ENCODE results near the gene PSME1. TPM values are rescaled to one million over a fixed set of nuclear protein-coding genes. Genes with fewer than 3 reads are reported as not detected.

PSME1 gene
- total and polyA plus RNA-seq, 2 experiments from 2014 or later: 61.1 to 215 TPM

GRCh38 chr14:24179961-24180796 lies 44.2 kb downstream of the PSME1 start:
- Histone ChIP-seq H2AFZ (no peak overlapping the region), H3K27me3 (ENCODE audit: insufficient read depth) (no peaks in the 10 kb centered on the region), H3K9me2 (ENCODE audit: insufficient read depth) (no peaks in the 10 kb centered on the region), H3K4me3 (no peak overlapping the region), H4K20me1 (replicated peaks; ENCODE audit: insufficient read depth) (no peaks in the 10 kb centered on the region; the same call in 1 of the 2 replicates), H3K79me2 (replicated peaks; ENCODE audit: insufficient read depth) (no peaks in the 10 kb centered on the region), H3K36me3 (ENCODE audit: insufficient read depth) (no peaks in the 10 kb centered on the region; the same call in 1 of the 2 replicates), H3K4me1 (ENCODE audit: insufficient read depth) (no peaks in the 10 kb centered on the region), H3K27ac (ENCODE audit: low read depth) (no peak overlapping the region), H3F3A (replicated peaks; ENCODE audit: low read depth) (no peaks in the 10 kb centered on the region), H3K4me2 (no peak overlapping the region)
- ATAC-seq: no peak
- Mint-ChIP-seq H3K36me3 (ENCODE audit: low read depth) (peaks cover 69% of the 10 kb centered on the region), H3K4me3 (no peak overlapping the region), H3K27ac (no peak overlapping the region), H3K4me1 (no peaks in the 10 kb centered on the region), H3K27me3 (ENCODE audit: insufficient read depth, low read depth, poor library complexity) (peaks cover 29% of the 10 kb centered on the region), H3K9me3 (peaks cover 3% of the 10 kb centered on the region; the same call in 2 of the 3 replicates)
- DNase-seq (ENCODE audit: low spot score): no peak
- TF ChIP-seq STAT1 (IDR thresholded peaks at IDR 0.05; ENCODE audit: unreplicated experiment) (no peak), POLR2AphosphoS5 (IDR thresholded peaks at IDR 0.05; ENCODE audit: low read depth) (no peak)

- H3K27ac Mint-ChIP-seq: no peak overlapping the region
- TF ChIP-seq EZH2 (IDR thresholded peaks at IDR 0.05; ENCODE audit: low read depth, unreplicated experiment): no peak
- TF ChIP-seq REST (IDR thresholded peaks at IDR 0.05; ENCODE audit: unreplicated experiment): no peak
- no peak for TF ChIP-seq ETS1 (IDR thresholded peaks at IDR 0.05)
- TF ChIP-seq NANOG (IDR thresholded peaks at IDR 0.05; ENCODE audit: borderline replicate concordance): no peak
- TF ChIP-seq ZNF462 (CRISPR knock-in tag; IDR thresholded peaks at IDR 0.05): no peak
- TF ChIP-seq CREB1 (CRISPR knock-in tag; IDR thresholded peaks at IDR 0.05; ENCODE audit: low read depth): no peak
Measured at GRCh38 chr14:24181371-24182077, 45.5 kb downstream of the PSME1 start.

More at GRCh38 chr14:24181371-24182077, 45.5 kb downstream of the PSME1 start:
- Histone ChIP-seq H3K4me2 (no peak overlapping the region), H3K27ac (ENCODE audit: low read depth) (no peak overlapping the region), H3K4me3 (no peak overlapping the region), H3K9me2 (ENCODE audit: insufficient read depth) (no peaks in the 10 kb centered on the region), H4K20me1 (replicated peaks; ENCODE audit: insufficient read depth) (no peaks in the 10 kb centered on the region; the same call in 1 of the 2 replicates), H3K36me3 (ENCODE audit: insufficient read depth) (no peaks in the 10 kb centered on the region; the same call in 1 of the 2 replicates), H3K79me2 (replicated peaks; ENCODE audit: insufficient read depth) (no peaks in the 10 kb centered on the region), H2AFZ (no peak overlapping the region), H3K4me1 (ENCODE audit: insufficient read depth) (no peaks in the 10 kb centered on the region), H3K27me3 (ENCODE audit: insufficient read depth) (no peaks in the 10 kb centered on the region), H3F3A (replicated peaks; ENCODE audit: low read depth) (no peaks in the 10 kb centered on the region)
- Mint-ChIP-seq H3K4me3 (no peak overlapping the region), H3K9me3 (peaks cover 3% of the 10 kb centered on the region; the same call in 2 of the 3 replicates), H3K4me1 (no peaks in the 10 kb centered on the region), H3K36me3 (ENCODE audit: low read depth) (peaks cover 79% of the 10 kb centered on the region), H3K27me3 (ENCODE audit: insufficient read depth, low read depth, poor library complexity) (peaks cover 34% of the 10 kb centered on the region)
- DNase-seq (ENCODE audit: low spot score) (no peak), ATAC-seq (no peak)
